ENCODE results near the gene HECTD2. TPM values are rescaled to one million over a fixed set of nuclear protein-coding genes. Genes with fewer than 3 reads are reported as not detected.
"Not testable (repeated sequence)": the region's sequence is repeated elsewhere in the genome, so short reads cannot be mapped to it uniquely, and the experiment has no call there.

Gene HECTD2
- total and polyA plus RNA-seq, 7 donors = 2.4 to 29.3 (median 25.5) TPM

GRCh38 chr10:91381257-91381891 is 28.8 kb upstream of the HECTD2 start:
- Histone ChIP-seq H3K36me3 (no peaks in the 10 kb centered on the region), H3K9me3 (no peaks in the 10 kb centered on the region), H3K4me3 (no peak overlapping the region), H3K4me1 (no peaks in the 10 kb centered on the region), H3K27me3 (no peaks in the 10 kb centered on the region), H3K27ac (no peak overlapping the region)
- intact Hi-C loops (cut with DNase I) = no loop called here
- WGBS, 2 donors = 67 to 75% methylated on average over 9 of the region's 9 CpGs
- TF ChIP-seq EP300 (IDR thresholded peaks at IDR 0.05) (no peak), POLR2AphosphoS5 (IDR thresholded peaks at IDR 0.05) (no peak), POLR2A (IDR thresholded peaks at IDR 0.05) (no peak), CTCF (IDR thresholded peaks at IDR 0.05) (no peak)
- no peak for DNase-seq

- intact Hi-C loops (cut with DNase I) = loop anchor here (5.0 kb wide), 1 partner anchor 252 kb away; no protein-coding TSS in a partner anchor
- peaks cover 0 to 7% (median 3%) of the 10 kb centered on the region in 4 donors for H3K4me1 ChIP-seq
- no peaks in the 10 kb centered on the region for H3K27me3 ChIP-seq
- TF ChIP-seq POLR2A (IDR thresholded peaks at IDR 0.05) (no peak), POLR2AphosphoS5 (IDR thresholded peaks at IDR 0.05) (no peak), CTCF (IDR thresholded peaks at IDR 0.05) (no peak), EP300 (IDR thresholded peaks at IDR 0.05) (no peak)
- no peaks in the 10 kb centered on the region for H3K9me3 ChIP-seq
- DNase-seq = no peak
- no peaks in the 10 kb centered on the region for H3K36me3 ChIP-seq
- no peak overlapping the region for H3K4me3 ChIP-seq
- no peak overlapping the region for H3K27ac ChIP-seq
- WGBS, 2 donors = 82% methylated on average over 9 of the region's 9 CpGs
Observed at GRCh38 chr10:91385306-91386085, 24.6 kb upstream of the HECTD2 start.

- Histone ChIP-seq H3K9me3 (no peaks in the 10 kb centered on the region), H3K27me3 (no peaks in the 10 kb centered on the region), H3K27ac (peak overlapping the region; percentile 8 to 63 (median 41)), H3K4me1 (peaks cover 0 to 10% (median 4%) of the 10 kb centered on the region in 4 donors), H3K36me3 (no peaks in the 10 kb centered on the region), H3K4me3 (peak overlapping the region in 3 of 4 donors; percentile 12 to 23 (median 19))
- intact Hi-C loops (cut with DNase I) = loop anchor here (2.0 to 5.0 kb wide), 2 partner anchors 21 to 247 kb away; partner anchors contain the start of gene HECTD2
- TF ChIP-seq CTCF (IDR thresholded peaks at IDR 0.05) (peak; percentile 24 to 66 (median 58)), POLR2A (IDR thresholded peaks at IDR 0.05) (no peak), EP300 (IDR thresholded peaks at IDR 0.05) (no peak)
- DNase-seq = no peak
- WGBS, 2 donors = 10 to 18% methylated on average over 8 of the region's 8 CpGs
Observed at GRCh38 chr10:91389636-91390512, 20.3 kb upstream of the HECTD2 start.

GRCh38 chr10:91390513-91390825 is 19.7 kb upstream of the HECTD2 start:
- intact Hi-C loops (cut with DNase I); H3K9me3 ChIP-seq; H3K36me3 ChIP-seq; DNase-seq; H3K27me3 ChIP-seq; H3K4me1 ChIP-seq; H3K4me3 ChIP-seq: not testable (repeated sequence)
- H3K27ac ChIP-seq = peak overlapping the region; percentile 8 to 63 (median 41)
- WGBS, 2 donors = 84 to 87% methylated on average over 3 of the region's 3 CpGs

- H3K4me3 ChIP-seq = no peak overlapping the region
- H3K36me3 ChIP-seq = no peaks in the 10 kb centered on the region
- TF ChIP-seq POLR2AphosphoS5 (IDR thresholded peaks at IDR 0.05) (no peak), CTCF (IDR thresholded peaks at IDR 0.05) (no peak), POLR2A (IDR thresholded peaks at IDR 0.05) (no peak), EP300 (IDR thresholded peaks at IDR 0.05) (no peak)
- intact Hi-C loops (cut with DNase I) = no loop called here
- 92 to 100% methylated on average over 1 of the region's 1 CpG for WGBS, 2 donors
- no peaks in the 10 kb centered on the region for H3K27me3 ChIP-seq
- peaks cover 0 to 10% (median 4%) of the 10 kb centered on the region in 4 donors for H3K4me1 ChIP-seq
- no peak for DNase-seq
- no peak overlapping the region for H3K27ac ChIP-seq
- H3K9me3 ChIP-seq = no peaks in the 10 kb centered on the region
Observed at GRCh38 chr10:91391920-91392319, 18.2 kb upstream of the HECTD2 start.

Measured in sigmoid colon (tissue), 7 donors.